Fibroblast of lung (primary cell): ENCODE measurements around the gene ALG12.

Experiments used
- CTCF ChIP-seq, 2 donors: IDR thresholded peaks in 1 of 2; conservative IDR thresholded peaks in 1 of 2; 1 replicate in 1 of 2; 2 replicates in 1 of 2; pipeline ENCODE4 v1.5.1; 2011 to 2012; ENCODE audit warnings: low read length in 2 of 2, control low read depth in 1 of 2, inconsistent platforms in 1 of 2, low read depth in 1 of 2, mild to moderate bottlenecking in 1 of 2
- EZH2 ChIP-seq: IDR thresholded peaks from 2 replicates; pipeline ENCODE4 v1.5.1; 2012; ENCODE audit warnings: low read length, control low read depth, mild to moderate bottlenecking; ENCODE audit errors: missing control alignments

GRCh38 chr22:49913446-49913845 lies 4.8 kb downstream of the ALG12 start:
- TF ChIP-seq EZH2, result no peak
- TF ChIP-seq CTCF (conservative IDR thresholded peaks at IDR 0.05 in 1 of 2, IDR thresholded peaks at IDR 0.05 in 1 of 2; ENCODE audit: low read depth in 1 of 2, low read length in 2 of 2), result no peak
